Neural progenitor cell (in vitro differentiated cells): ENCODE data around the gene PTPRJ. TPM values are rescaled to one million over a fixed set of nuclear protein-coding genes. Genes with fewer than 3 reads are reported as not detected.
"Not testable (repeated sequence)": the region's sequence is repeated elsewhere in the genome, so short reads cannot be mapped to it uniquely, and the experiment has no call there.

Experiments used
- DNase-seq: peaks from one replicate; pipeline ENCODE4 v3.0.0-alpha.2; 2016; ENCODE audit warnings: low spot score
- H2AFZ ChIP-seq: fragments of 200-600 bp; sonication (generic); replicated peaks from 2 replicates; pipeline ENCODE4 v1.6.1; 2016; ENCODE audit warnings: antibody characterized with exemption
- H3F3A ChIP-seq: fragments of 200-600 bp; sonication (generic); 2 replicates; pipeline ENCODE4 v1.6.1; 2016; ENCODE audit warnings: antibody characterized with exemption, low read depth
- H3K27ac ChIP-seq: fragments of 200-600 bp; sonication (generic); 2 replicates; pipeline ENCODE4 v1.5.1; 2016; ENCODE audit warnings: mild to moderate bottlenecking
- H3K27me3 ChIP-seq: fragments of 200-600 bp; sonication (generic); 2 replicates; pipeline ENCODE4 v1.6.1; 2016; ENCODE audit warnings: mild to moderate bottlenecking, moderate library complexity
- H3K36me3 ChIP-seq: fragments of 200-600 bp; sonication (generic); 2 replicates; pipeline ENCODE4 v1.5.1; 2016
- H3K4me1 ChIP-seq: fragments of 200-600 bp; sonication (generic); 2 replicates; pipeline ENCODE4 v1.6.1; 2016; ENCODE audit warnings: mixed run types
- H3K4me2 ChIP-seq: fragments of 200-600 bp; sonication (generic); 2 replicates; pipeline ENCODE4 v1.6.1; 2016
- H3K4me3 ChIP-seq: fragments of 200-600 bp; sonication (generic); 2 replicates; pipeline ENCODE4 v1.5.1; 2016
- H3K79me2 ChIP-seq: fragments of 200-600 bp; sonication (generic); 2 replicates; pipeline ENCODE4 v1.6.1; 2016; ENCODE audit warnings: low read depth
- H3K9ac ChIP-seq: fragments of 200-600 bp; sonication (generic); 2 replicates; pipeline ENCODE4 v1.6.1; 2016
- H3K9me3 ChIP-seq: fragments of 200-600 bp; sonication (generic); 2 replicates; pipeline ENCODE4 v1.5.1; 2016; ENCODE audit warnings: low read depth
- H4K20me1 ChIP-seq: fragments of 200-600 bp; sonication (generic); 2 replicates; pipeline ENCODE4 v1.6.1; 2016; ENCODE audit warnings: low read depth
- H3K27ac Mint-ChIP-seq: 3 replicates; pipeline ENCODE4 v1.8.0; 2021; ENCODE audit warnings: mixed read lengths
- H3K27me3 Mint-ChIP-seq: 2 replicates; pipeline ENCODE4 v1.8.0; 2022; ENCODE audit warnings: low read depth, mild to moderate bottlenecking, inconsistent platforms, moderate library complexity, mixed read lengths; ENCODE audit not compliant: insufficient read depth
- H3K36me3 Mint-ChIP-seq: 3 replicates; pipeline ENCODE4 v1.8.0; 2021; ENCODE audit warnings: mixed read lengths
- H3K4me1 Mint-ChIP-seq: 3 replicates; pipeline ENCODE4 v1.8.0; 2021; ENCODE audit warnings: mixed read lengths
- H3K4me3 Mint-ChIP-seq: 3 replicates; pipeline ENCODE4 v1.8.0; 2021; ENCODE audit warnings: mild to moderate bottlenecking, moderate library complexity, mixed read lengths
- H3K9me3 Mint-ChIP-seq: 3 replicates; pipeline ENCODE4 v1.8.0; 2020; ENCODE audit warnings: mixed read lengths
- EZH2 ChIP-seq: fragments of 200-600 bp; sonication (generic); IDR thresholded peaks from 2 replicates; pipeline ENCODE4 v1.6.1; 2017; ENCODE audit warnings: antibody characterized with exemption, mild to moderate bottlenecking, moderate library complexity
- EZH2phosphoT487 ChIP-seq: fragments of 200-600 bp; sonication (generic); IDR thresholded peaks from 2 replicates; pipeline ENCODE4 v1.6.1; 2017; ENCODE audit warnings: antibody characterized with exemption
- total RNA-seq: library from RNA; depleted of rRNA; stranded (reverse); fragments of >200 nt; gene quantifications from 2 replicates; pipeline ENCODE4 v1.2.3, GENCODE V29; 2015; ENCODE audit warnings: low replicate concordance
- TF ChIP-seq, protein P1 (sequence below): fragments of 200-600 bp; sonication (generic); IDR thresholded peaks from 2 replicates; pipeline ENCODE4 v1.5.1; 2017; ENCODE audit warnings: antibody characterized with exemption, mild to moderate bottlenecking

The PTPRJ gene
- total RNA-seq, 1 donor from 2014 or later, result 28.0 TPM

DNA sequence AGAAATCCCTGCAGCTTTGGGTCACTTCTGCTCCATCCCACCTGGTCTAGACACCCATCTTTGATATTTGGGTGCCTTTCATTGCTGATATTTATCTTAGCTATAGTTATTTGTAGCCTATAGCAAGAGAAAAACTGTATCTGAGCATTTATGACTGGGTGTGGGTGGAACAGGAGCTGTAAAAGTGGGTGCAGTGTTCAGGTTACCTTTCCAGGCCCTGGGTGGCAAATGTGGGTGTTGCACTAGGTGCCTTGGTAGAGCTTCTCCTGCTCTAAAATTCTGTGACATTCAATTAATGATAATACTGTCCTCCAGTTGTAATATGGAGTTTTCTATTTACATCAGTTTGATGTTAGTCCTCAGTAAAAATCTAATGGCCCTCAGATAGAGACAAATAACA, 157.9 kb downstream of the PTPRJ start:
- Histone ChIP-seq H4K20me1 (no peaks in the 10 kb centered on the region), H3F3A (no peaks in the 10 kb centered on the region), H3K79me2 (no peaks in the 10 kb centered on the region), H2AFZ (no peak overlapping the region), H3K4me1 (peaks cover 10% of the 10 kb centered on the region), H3K9me3 (no peaks in the 10 kb centered on the region), H3K27me3 (no peaks in the 10 kb centered on the region), H3K4me3 (no peak overlapping the region), H3K9ac (no peak overlapping the region), H3K36me3 (no peaks in the 10 kb centered on the region), H3K4me2 (no peak overlapping the region), H3K27ac (no peak overlapping the region)
- TF ChIP-seq EZH2 (no peak), EZH2phosphoT487 (no peak)
- TF ChIP-seq, protein P1, sequence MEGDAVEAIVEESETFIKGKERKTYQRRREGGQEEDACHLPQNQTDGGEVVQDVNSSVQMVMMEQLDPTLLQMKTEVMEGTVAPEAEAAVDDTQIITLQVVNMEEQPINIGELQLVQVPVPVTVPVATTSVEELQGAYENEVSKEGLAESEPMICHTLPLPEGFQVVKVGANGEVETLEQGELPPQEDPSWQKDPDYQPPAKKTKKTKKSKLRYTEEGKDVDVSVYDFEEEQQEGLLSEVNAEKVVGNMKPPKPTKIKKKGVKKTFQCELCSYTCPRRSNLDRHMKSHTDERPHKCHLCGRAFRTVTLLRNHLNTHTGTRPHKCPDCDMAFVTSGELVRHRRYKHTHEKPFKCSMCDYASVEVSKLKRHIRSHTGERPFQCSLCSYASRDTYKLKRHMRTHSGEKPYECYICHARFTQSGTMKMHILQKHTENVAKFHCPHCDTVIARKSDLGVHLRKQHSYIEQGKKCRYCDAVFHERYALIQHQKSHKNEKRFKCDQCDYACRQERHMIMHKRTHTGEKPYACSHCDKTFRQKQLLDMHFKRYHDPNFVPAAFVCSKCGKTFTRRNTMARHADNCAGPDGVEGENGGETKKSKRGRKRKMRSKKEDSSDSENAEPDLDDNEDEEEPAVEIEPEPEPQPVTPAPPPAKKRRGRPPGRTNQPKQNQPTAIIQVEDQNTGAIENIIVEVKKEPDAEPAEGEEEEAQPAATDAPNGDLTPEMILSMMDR, result no peak
- DNase-seq, result no peak
- peaks cover 20% of the 10 kb centered on the region for H3K4me1 Mint-ChIP-seq
- peaks cover 13% of the 10 kb centered on the region for H3K36me3 Mint-ChIP-seq
- H3K27ac Mint-ChIP-seq, result no peak overlapping the region
- H3K27me3 Mint-ChIP-seq, result no peaks in the 10 kb centered on the region
- H3K9me3 Mint-ChIP-seq, result no peaks in the 10 kb centered on the region
- no peak overlapping the region for H3K4me3 Mint-ChIP-seq

DNA sequence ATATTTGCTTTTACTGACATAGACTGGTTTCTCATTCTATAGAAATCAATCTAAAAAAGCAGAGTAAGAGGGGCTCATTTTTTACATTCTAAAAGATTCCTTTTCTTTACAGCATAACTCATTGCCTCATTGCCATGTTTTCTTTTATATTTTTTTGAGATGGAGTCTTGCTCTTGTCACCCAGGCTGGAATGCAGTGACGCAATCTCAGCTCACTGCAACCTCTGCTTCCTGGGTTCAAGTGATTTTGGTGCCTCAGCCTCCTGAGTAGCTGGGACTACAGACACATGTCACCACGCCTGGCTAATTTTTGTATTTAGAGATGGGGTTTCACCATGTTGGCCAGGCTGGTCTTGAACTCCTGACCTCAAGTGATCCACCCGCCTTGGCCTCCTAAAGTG, 159.5 kb downstream of the PTPRJ start:
- H3K27ac Mint-ChIP-seq, H3K4me3 ChIP-seq, H3K27me3 Mint-ChIP-seq, H3K9me3 Mint-ChIP-seq, H4K20me1 ChIP-seq, H3K27me3 ChIP-seq, H3K36me3 ChIP-seq, H2AFZ ChIP-seq, DNase-seq, H3K79me2 ChIP-seq, H3K4me1 ChIP-seq, H3K4me3 Mint-ChIP-seq, H3K27ac ChIP-seq, H3K4me2 ChIP-seq, H3F3A ChIP-seq, H3K9me3 ChIP-seq, H3K9ac ChIP-seq: not testable (repeated sequence)
- peaks cover 23% of the 10 kb centered on the region for H3K4me1 Mint-ChIP-seq
- peaks cover 23% of the 10 kb centered on the region for H3K36me3 Mint-ChIP-seq

DNA sequence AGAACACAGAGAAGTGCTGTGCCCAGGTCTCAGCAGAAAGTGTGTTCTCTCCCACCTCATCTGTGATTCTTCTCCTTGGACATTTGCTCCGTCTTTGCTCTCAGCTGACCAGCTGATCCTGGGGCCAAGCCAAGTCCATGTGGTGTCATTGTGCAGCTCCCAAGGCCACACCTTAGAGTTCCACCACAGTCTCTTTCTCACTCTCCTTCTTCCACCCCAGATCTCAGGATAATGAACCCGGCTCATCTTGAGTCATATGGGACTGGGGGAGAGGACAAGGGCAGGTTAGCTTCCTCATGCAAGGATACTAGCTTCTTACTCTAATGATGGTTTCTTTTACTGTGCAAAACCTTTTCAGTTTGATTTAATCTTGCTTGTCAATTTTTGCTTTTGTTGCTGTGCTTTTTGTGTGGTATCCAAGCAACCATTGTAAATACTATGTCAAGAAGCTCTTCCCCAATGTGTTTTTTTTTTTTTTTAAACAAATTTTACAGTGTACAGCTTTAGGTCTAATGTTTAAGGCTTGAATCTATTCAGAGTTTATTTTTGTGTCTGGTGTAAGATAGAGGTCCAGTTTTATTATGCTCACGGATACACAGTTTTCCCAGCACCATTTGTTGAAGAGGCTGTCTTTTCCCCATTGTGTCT, 161.2 kb downstream of the PTPRJ start:
- Histone ChIP-seq H3K4me3 (no peak overlapping the region), H3K9ac (no peak overlapping the region), H3K9me3 (no peaks in the 10 kb centered on the region), H3K79me2 (no peaks in the 10 kb centered on the region), H3K36me3 (no peaks in the 10 kb centered on the region), H2AFZ (no peak overlapping the region), H3K27ac (no peak overlapping the region), H3K4me1 (no peaks in the 10 kb centered on the region), H3K27me3 (no peaks in the 10 kb centered on the region), H4K20me1 (no peaks in the 10 kb centered on the region), H3K4me2 (no peak overlapping the region), H3F3A (no peaks in the 10 kb centered on the region)
- TF ChIP-seq EZH2, result no peak
- TF ChIP-seq EZH2phosphoT487, result no peak
- TF ChIP-seq, protein P1, result no peak
- H3K27ac Mint-ChIP-seq, result peak overlapping the region; percentile 93
- H3K27me3 Mint-ChIP-seq, result no peaks in the 10 kb centered on the region
- H3K36me3 Mint-ChIP-seq, result peaks cover 28% of the 10 kb centered on the region
- no peak overlapping the region for H3K4me3 Mint-ChIP-seq
- H3K9me3 Mint-ChIP-seq, result no peaks in the 10 kb centered on the region
- peaks cover 23% of the 10 kb centered on the region for H3K4me1 Mint-ChIP-seq
- no peak for DNase-seq

DNA sequence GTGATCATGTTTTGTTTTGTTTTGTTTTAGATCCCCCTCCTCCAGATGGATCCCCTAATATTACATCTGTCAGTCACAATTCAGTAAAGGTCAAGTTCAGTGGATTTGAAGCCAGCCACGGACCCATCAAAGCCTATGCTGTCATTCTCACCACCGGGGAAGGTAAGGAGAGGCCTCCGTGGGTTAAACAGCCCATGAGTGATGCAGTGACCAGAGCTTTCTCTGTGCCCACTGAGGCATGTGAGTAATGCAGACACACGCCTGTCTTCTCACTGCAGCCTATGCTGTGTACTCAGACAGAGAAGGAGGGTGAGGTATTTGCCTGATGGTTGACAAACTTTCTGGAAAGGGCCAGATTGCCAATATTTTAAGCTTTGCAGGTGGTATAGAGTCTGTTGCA, 162.5 kb downstream of the PTPRJ start:
- no peak overlapping the region for H3K27ac Mint-ChIP-seq
- Histone ChIP-seq H3K9ac (no peak overlapping the region), H3K27ac (no peak overlapping the region), H2AFZ (no peak overlapping the region), H3K36me3 (no peaks in the 10 kb centered on the region), H3K4me2 (no peak overlapping the region), H3F3A (no peaks in the 10 kb centered on the region), H3K27me3 (no peaks in the 10 kb centered on the region), H3K4me3 (no peak overlapping the region), H3K79me2 (no peaks in the 10 kb centered on the region), H3K4me1 (no peaks in the 10 kb centered on the region), H3K9me3 (no peaks in the 10 kb centered on the region), H4K20me1 (no peaks in the 10 kb centered on the region)
- H3K36me3 Mint-ChIP-seq, result peaks cover 32% of the 10 kb centered on the region
- H3K4me3 Mint-ChIP-seq, result no peak overlapping the region
- no peaks in the 10 kb centered on the region for H3K27me3 Mint-ChIP-seq
- peak; percentile 21 for DNase-seq
- no peak for TF ChIP-seq EZH2phosphoT487
- TF ChIP-seq EZH2, result no peak
- TF ChIP-seq, protein P1, result no peak
- H3K9me3 Mint-ChIP-seq, result no peaks in the 10 kb centered on the region
- peaks cover 23% of the 10 kb centered on the region for H3K4me1 Mint-ChIP-seq
